ENCODE measurements around the gene AP2M1. TPM values are rescaled to one million over a fixed set of nuclear protein-coding genes. Genes with fewer than 3 reads are reported as not detected.

AP2M1 gene
- total RNA-seq, 2 experiments from 2014 or later: 147 to 158 TPM

GRCh38 chr3:184175506-184175905, 851 bp downstream of the AP2M1 start:
- H2AFZ ChIP-seq (ENCODE audit: low read length): no peak overlapping the region
- ChIA-PET CTCF (ENCODE audit: unreplicated experiment) (no interaction called here), POLR2A (no interaction called here)
- TF ChIP-seq EZH2phosphoT487 (IDR thresholded peaks at IDR 0.05; ENCODE audit: borderline replicate concordance, low read depth, low read length) (no peak), CTCF (conservative IDR thresholded peaks at IDR 0.05; ENCODE audit: low read length) (no peak)
- no peaks in the 10 kb centered on the region for H3K9me3 ChIP-seq (ENCODE audit: low read length)
- DNase-seq (ENCODE audit: low spot score): no peak
- H3K4me1 ChIP-seq (ENCODE audit: insufficient read depth, low read length, poor library complexity, severe bottlenecking): peaks cover 26% of the 10 kb centered on the region
- H3K27ac ChIP-seq (ENCODE audit: low read depth, low read length, poor library complexity, severe bottlenecking): no peak overlapping the region
- no TSS peak for BruUV-seq (replicated peaks)
- no peaks in the 10 kb centered on the region for H3K9me2 ChIP-seq (ENCODE audit: insufficient read depth, low read length)
- peak overlapping the region; percentile 93 for H3K4me2 ChIP-seq (ENCODE audit: low read length)
- intact Hi-C loops (cut with micrococcal nuclease; ENCODE audit: unreplicated experiment): loop anchor here (2.0 kb wide), 1 partner anchor 123 kb away; the partner anchor contains the start of gene PSMD2
- H3K36me3 ChIP-seq (ENCODE audit: insufficient read depth, low read length): peaks cover 41% of the 10 kb centered on the region
- H4K20me1 ChIP-seq (ENCODE audit: insufficient read depth, low read length): no peaks in the 10 kb centered on the region
- H3K4me3 ChIP-seq (ENCODE audit: low read depth, low read length, poor library complexity, severe bottlenecking): peak overlapping the region; percentile 94
- H3K79me2 ChIP-seq (ENCODE audit: insufficient read depth, low read depth, low read length): peaks cover 14% of the 10 kb centered on the region

- BruUV-seq (replicated peaks): no TSS peak
- no peak for TF ChIP-seq EZH2phosphoT487 (IDR thresholded peaks at IDR 0.05; ENCODE audit: borderline replicate concordance, low read depth, low read length)
- no peak for TF ChIP-seq CTCF (conservative IDR thresholded peaks at IDR 0.05; ENCODE audit: low read length)
- no peak overlapping the region for H2AFZ ChIP-seq (ENCODE audit: low read length)
These were observed 1.3 kb downstream of the AP2M1 start for GRCh38 chr3:184175981-184176376.

More at GRCh38 chr3:184175981-184176376, 1.3 kb downstream of the AP2M1 start:
- no peak for DNase-seq (ENCODE audit: low spot score)
- H3K27ac ChIP-seq (ENCODE audit: low read depth, low read length, poor library complexity, severe bottlenecking): no peak overlapping the region
- intact Hi-C loops (cut with micrococcal nuclease; ENCODE audit: unreplicated experiment): loop anchor here (2.0 kb wide), 1 partner anchor 123 kb away; the partner anchor contains the start of gene PSMD2
- POLR2A ChIA-PET: no interaction called here
- H3K9me3 ChIP-seq (ENCODE audit: low read length): no peaks in the 10 kb centered on the region
- peak overlapping the region; percentile 94 for H3K4me3 ChIP-seq (ENCODE audit: low read depth, low read length, poor library complexity, severe bottlenecking)
- H3K36me3 ChIP-seq (ENCODE audit: insufficient read depth, low read length): peaks cover 45% of the 10 kb centered on the region
- H4K20me1 ChIP-seq (ENCODE audit: insufficient read depth, low read length): no peaks in the 10 kb centered on the region
- no peaks in the 10 kb centered on the region for H3K9me2 ChIP-seq (ENCODE audit: insufficient read depth, low read length)
- CTCF ChIA-PET (ENCODE audit: unreplicated experiment): no interaction called here
- H3K4me1 ChIP-seq (ENCODE audit: insufficient read depth, low read length, poor library complexity, severe bottlenecking): peaks cover 26% of the 10 kb centered on the region
- H3K4me2 ChIP-seq (ENCODE audit: low read length): peak overlapping the region; percentile 93
- H3K79me2 ChIP-seq (ENCODE audit: insufficient read depth, low read depth, low read length): peaks cover 14% of the 10 kb centered on the region
